GM19372 (cell line): ENCODE measurements around the gene ZBTB16.
A peak's percentile ranks its signal among the peaks of the same experiment; 100 is the strongest.

ENCODE experiments used
- ATAC-seq: cut with Tn5 transposase; IDR thresholded peaks from one replicate; pipeline ENCODE4 v1.9.1; 2021; ENCODE audit warnings: mild to moderate bottlenecking, low read depth, moderate library complexity; ENCODE audit not compliant: unreplicated experiment

ZBTB16 gene

GRCh38 chr11:114145166-114145775 is 85.8 kb downstream of the ZBTB16 start:
- ATAC-seq, result no peak

- ATAC-seq, result no peak
Observed at GRCh38 chr11:114147375-114148012, 88.0 kb downstream of the ZBTB16 start.

- ATAC-seq, result no peak
Observed at GRCh38 chr11:114148013-114148382, 88.5 kb downstream of the ZBTB16 start.

- no peak for ATAC-seq
Observed at GRCh38 chr11:114149689-114150407, 90.3 kb downstream of the ZBTB16 start.

- no peak for ATAC-seq
Observed at GRCh38 chr11:114150671-114151070, 91.2 kb downstream of the ZBTB16 start.

- no peak for ATAC-seq
Observed at GRCh38 chr11:114151631-114152030, 92.1 kb downstream of the ZBTB16 start.

GRCh38 chr11:114152162-114152561 is 92.7 kb downstream of the ZBTB16 start:
- no peak for ATAC-seq

- no peak for ATAC-seq
Observed at GRCh38 chr11:114152785-114153184, 93.3 kb downstream of the ZBTB16 start.

GRCh38 chr11:114153224-114153623 is 93.7 kb downstream of the ZBTB16 start:
- no peak for ATAC-seq

- ATAC-seq, result no peak
Observed at GRCh38 chr11:114154271-114155047, 94.9 kb downstream of the ZBTB16 start.

GRCh38 chr11:114155116-114155515 is 95.6 kb downstream of the ZBTB16 start:
- ATAC-seq, result no peak

GRCh38 chr11:114156131-114156581 is 96.6 kb downstream of the ZBTB16 start:
- no peak for ATAC-seq

GRCh38 chr11:114156782-114157181 is 97.3 kb downstream of the ZBTB16 start:
- no peak for ATAC-seq

GRCh38 chr11:114157476-114158050 is 98.1 kb downstream of the ZBTB16 start:
- ATAC-seq, result no peak

GRCh38 chr11:114158421-114158820 is 98.9 kb downstream of the ZBTB16 start:
- no peak for ATAC-seq

- ATAC-seq, result no peak
Observed at GRCh38 chr11:114158886-114159285, 99.4 kb downstream of the ZBTB16 start.

- no peak for ATAC-seq
Observed at GRCh38 chr11:114159320-114159719, 99.8 kb downstream of the ZBTB16 start.

GRCh38 chr11:114159802-114160632 is 100.5 kb downstream of the ZBTB16 start:
- ATAC-seq, result peak; percentile 61

GRCh38 chr11:114160894-114161293 is 101.4 kb downstream of the ZBTB16 start:
- no peak for ATAC-seq
